Adrenal gland (tissue), 5 donors: ENCODE data around the gene AGTPBP1.

Experiments
- CTCF ChIP-seq, 6 experiments: fragments of 450-650 bp in 4 of 6; fragments of 200-600 bp in 2 of 6; sonication (generic) in 1 of 6; IDR thresholded peaks; 1 replicate in 5 of 6; 2 replicates in 1 of 6; pipeline versions ENCODE4 v1.5.1 to v1.8.0; 2016 to 2021; ENCODE audit warnings: antibody characterized with exemption in 6 of 6, mild to moderate bottlenecking in 2 of 6, moderate library complexity in 1 of 6
- POLR2A ChIP-seq, 2 donors: fragments of 450-650 bp; IDR thresholded peaks; one replicate each; pipeline ENCODE4 v1.6.1; 2017; ENCODE audit warnings: antibody characterized with exemption in 2 of 2, mild to moderate bottlenecking in 2 of 2, moderate library complexity in 1 of 2
- donor health status: DM: no; HTN: no; CAD: no.

- no peak for TF ChIP-seq CTCF (IDR thresholded peaks at IDR 0.05)
- TF ChIP-seq POLR2A (IDR thresholded peaks at IDR 0.05), result no peak
Measured at GRCh38 chr9:85511746-85512145, 230.0 kb downstream of the AGTPBP1 start.
